Measurements from ENCODE around the gene POLR1A.

DNA sequence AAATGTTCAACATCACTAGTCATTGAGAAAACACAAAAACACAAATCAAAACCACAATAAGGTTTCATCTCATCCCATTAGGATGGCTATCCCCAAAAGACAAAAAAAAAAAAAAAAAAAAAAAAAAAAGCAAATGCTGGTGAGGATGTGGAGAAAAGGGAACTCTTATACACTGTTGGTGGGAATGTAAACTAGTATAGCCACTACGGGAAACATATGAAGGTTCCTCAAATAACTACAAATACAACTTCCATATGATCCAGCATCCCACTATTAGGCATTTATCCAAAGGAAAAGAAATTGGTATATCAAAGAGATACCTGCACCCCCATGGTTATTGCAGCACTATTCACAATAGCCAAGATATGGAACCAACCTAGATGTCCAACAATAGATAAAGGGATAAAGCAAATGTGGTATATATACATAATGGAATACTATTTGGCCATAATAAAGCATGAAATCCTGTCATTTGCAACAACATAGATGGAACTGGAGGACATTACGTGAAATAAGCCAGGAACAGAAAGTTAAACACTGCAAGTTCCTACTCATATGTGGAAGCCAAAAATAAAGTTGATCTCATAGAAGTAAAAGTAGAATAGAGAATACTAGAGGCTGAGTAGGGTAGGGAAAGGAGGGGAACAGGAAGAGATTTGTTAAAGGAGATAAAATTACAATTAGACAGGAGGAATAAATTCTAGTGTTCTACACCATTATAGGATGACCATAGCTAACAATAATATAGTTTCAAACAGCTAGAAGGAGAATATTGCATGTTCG, 8.4 kb downstream of the POLR1A start:
- TF ChIP-seq CTCF (conservative IDR thresholded peaks at IDR 0.05) (no peak), EZH2 (IDR thresholded peaks at IDR 0.05; ENCODE audit: low read depth) (no peak)

All from PC-9 (cell line).